HEK293 (cell line): ENCODE data around the gene TSEN2.

Experiments
- AEBP2 ChIP-seq: fragments of 450-650 bp; formaldehyde crosslinking; IDR thresholded peaks from 2 replicates; pipeline ENCODE4 v1.5.1; 2016; ENCODE audit warnings: missing biosample characterization, missing genetic modification characterization, borderline replicate concordance
- HIC1 ChIP-seq: fragments of 450-650 bp; formaldehyde crosslinking; IDR thresholded peaks from 2 replicates; pipeline ENCODE4 v1.5.1; 2016; ENCODE audit warnings: missing biosample characterization, missing genetic modification characterization
- KLF9 ChIP-seq: fragments of 450-650 bp; formaldehyde crosslinking; IDR thresholded peaks from 2 replicates; pipeline ENCODE4 v1.5.1; 2016; ENCODE audit warnings: missing biosample characterization, missing genetic modification characterization, low read depth
- MEIS1 ChIP-seq: sonication (generic); formaldehyde crosslinking; IDR thresholded peaks from 2 replicates; pipeline ENCODE4 v1.8.1; 2022; ENCODE audit warnings: missing genetic modification reagents, mild to moderate bottlenecking, borderline replicate concordance
- MYNN ChIP-seq: fragments of 450-650 bp; formaldehyde crosslinking; IDR thresholded peaks from 2 replicates; pipeline ENCODE4 v1.5.1; 2016; ENCODE audit warnings: missing biosample characterization, missing genetic modification characterization, borderline replicate concordance
- MZF1 ChIP-seq: fragments of 450-650 bp; formaldehyde crosslinking; IDR thresholded peaks from 2 replicates; pipeline ENCODE4 v1.5.1; 2017; ENCODE audit warnings: missing biosample characterization, missing genetic modification characterization, borderline replicate concordance
- PATZ1 ChIP-seq: fragments of 450-650 bp; formaldehyde crosslinking; IDR thresholded peaks from 2 replicates; pipeline ENCODE4 v1.5.1; 2016; ENCODE audit warnings: missing biosample characterization, missing genetic modification characterization
- REPIN1 ChIP-seq: fragments of 450-650 bp; formaldehyde crosslinking; IDR thresholded peaks from 2 replicates; pipeline ENCODE4 v1.5.1; 2017; ENCODE audit warnings: missing biosample characterization, missing genetic modification characterization, low read depth
- SCRT2 ChIP-seq: fragments of 450-650 bp; formaldehyde crosslinking; IDR thresholded peaks from 2 replicates; pipeline ENCODE4 v1.5.1; 2016; ENCODE audit warnings: missing biosample characterization, missing genetic modification characterization
- SP7 ChIP-seq: fragments of 450-650 bp; formaldehyde crosslinking; IDR thresholded peaks from 2 replicates; pipeline ENCODE4 v1.5.1; 2016; ENCODE audit warnings: missing biosample characterization, missing genetic modification characterization
- ZBTB48 ChIP-seq: fragments of 450-650 bp; formaldehyde crosslinking; IDR thresholded peaks from 2 replicates; pipeline ENCODE4 v1.5.1; 2016; ENCODE audit warnings: missing biosample characterization, missing genetic modification characterization
- ZFP37 ChIP-seq: fragments of 450-650 bp; formaldehyde crosslinking; IDR thresholded peaks from 2 replicates; pipeline ENCODE4 v1.5.1; 2016; ENCODE audit warnings: missing biosample characterization, missing genetic modification characterization
- ZNF121 ChIP-seq: fragments of 450-650 bp; formaldehyde crosslinking; IDR thresholded peaks from 2 replicates; pipeline ENCODE4 v1.5.1; 2016; ENCODE audit warnings: missing biosample characterization, missing genetic modification characterization
- ZNF140 ChIP-seq: fragments of 450-650 bp; formaldehyde crosslinking; IDR thresholded peaks from 2 replicates; pipeline ENCODE4 v1.5.1; 2016; ENCODE audit warnings: missing biosample characterization, missing genetic modification characterization
- ZNF184 ChIP-seq: fragments of 450-650 bp; IDR thresholded peaks from 2 replicates; pipeline ENCODE4 v1.5.1; 2018; ENCODE audit warnings: missing biosample characterization, mild to moderate bottlenecking, missing genetic modification characterization
- ZNF214 ChIP-seq: fragments of 450-650 bp; formaldehyde crosslinking; IDR thresholded peaks from 2 replicates; pipeline ENCODE4 v1.5.1; 2017; ENCODE audit warnings: missing biosample characterization, mild to moderate bottlenecking, missing genetic modification characterization, borderline replicate concordance
- ZNF221 ChIP-seq: fragments of 450-650 bp; formaldehyde crosslinking; IDR thresholded peaks from 2 replicates; pipeline ENCODE4 v1.5.1; 2017; ENCODE audit warnings: missing biosample characterization, missing genetic modification characterization, borderline replicate concordance
- ZNF311 ChIP-seq: fragments of 450-650 bp; formaldehyde crosslinking; IDR thresholded peaks from 2 replicates; pipeline ENCODE4 v1.5.1; 2017; ENCODE audit warnings: missing biosample characterization, missing genetic modification characterization, borderline replicate concordance
- ZNF362 ChIP-seq: fragments of 450-650 bp; formaldehyde crosslinking; IDR thresholded peaks from 2 replicates; pipeline ENCODE4 v1.5.1; 2016; ENCODE audit warnings: missing biosample characterization, missing genetic modification characterization
- ZNF398 ChIP-seq: fragments of 450-650 bp; formaldehyde crosslinking; IDR thresholded peaks from 2 replicates; pipeline ENCODE4 v1.5.1; 2017; ENCODE audit warnings: missing biosample characterization, missing genetic modification characterization
- ZNF530 ChIP-seq: fragments of 450-650 bp; formaldehyde crosslinking; IDR thresholded peaks from 2 replicates; pipeline ENCODE4 v1.5.1; 2016; ENCODE audit warnings: low read depth, missing biosample characterization, missing genetic modification characterization
- ZNF585B ChIP-seq: fragments of 450-650 bp; formaldehyde crosslinking; IDR thresholded peaks from 2 replicates; pipeline ENCODE4 v1.5.1; 2016; ENCODE audit warnings: missing biosample characterization, missing genetic modification characterization
- ZNF596 ChIP-seq: fragments of 450-650 bp; IDR thresholded peaks from 2 replicates; pipeline ENCODE4 v1.5.0; 2018; ENCODE audit warnings: missing biosample characterization, mild to moderate bottlenecking, missing genetic modification characterization, moderate library complexity
- ZNF639 ChIP-seq: fragments of 450-650 bp; formaldehyde crosslinking; IDR thresholded peaks from 2 replicates; pipeline ENCODE4 v1.5.1; 2016; ENCODE audit warnings: missing biosample characterization, missing genetic modification characterization
- ZNF776 ChIP-seq: fragments of 450-650 bp; formaldehyde crosslinking; IDR thresholded peaks from 2 replicates; pipeline ENCODE4 v1.5.0; 2017; ENCODE audit warnings: missing biosample characterization, missing genetic modification characterization, borderline replicate concordance
- ZNF791 ChIP-seq: fragments of 450-650 bp; formaldehyde crosslinking; IDR thresholded peaks from 2 replicates; pipeline ENCODE4 v1.5.1; 2016; ENCODE audit warnings: missing biosample characterization, missing genetic modification characterization
- ZSCAN23 ChIP-seq: fragments of 450-650 bp; formaldehyde crosslinking; IDR thresholded peaks from 2 replicates; pipeline ENCODE4 v1.5.1; 2016; ENCODE audit warnings: missing biosample characterization, missing genetic modification characterization
- ZSCAN5A ChIP-seq: fragments of 450-650 bp; formaldehyde crosslinking; IDR thresholded peaks from 2 replicates; pipeline ENCODE4 v1.5.1; 2016; ENCODE audit warnings: missing biosample characterization, missing genetic modification characterization

TSEN2 gene

GRCh38 chr3:12442654-12443501, 41.4 kb upstream of the TSEN2 start (continued):
- TF ChIP-seq ZNF398, result peak; percentile 69
- no peak for TF ChIP-seq ZFP37 (tag by site-specific recombination)
- no peak for TF ChIP-seq ZBTB48 (tag by site-specific recombination)
- no peak for TF ChIP-seq ZNF362 (tag by site-specific recombination)
- TF ChIP-seq KLF9, result no peak
- TF ChIP-seq MEIS1 (CRISPR knock-in tag), result no peak
- no peak for TF ChIP-seq ZNF596
- TF ChIP-seq ZNF585B (tag by site-specific recombination), result no peak
- TF ChIP-seq ZNF776 (tag by site-specific recombination), result no peak
- TF ChIP-seq AEBP2, result no peak
- no peak for TF ChIP-seq ZNF221 (tag by site-specific recombination)
- TF ChIP-seq ZNF214 (tag by site-specific recombination), result no peak
- no peak for TF ChIP-seq ZNF639
- TF ChIP-seq ZNF184 (tag by site-specific recombination), result no peak
- TF ChIP-seq MYNN, result no peak
- no peak for TF ChIP-seq REPIN1
- TF ChIP-seq ZNF311 (tag by site-specific recombination), result no peak
- TF ChIP-seq HIC1, result no peak
- TF ChIP-seq ZNF121, result no peak
- TF ChIP-seq ZNF530, result no peak
- TF ChIP-seq ZNF791 (tag by site-specific recombination), result no peak
- peak; percentile 66 for TF ChIP-seq SP7 (tag by site-specific recombination)
- no peak for TF ChIP-seq ZSCAN23
- TF ChIP-seq MZF1, result 0 out of 2 replicates have a peak, but pooled peaks have one; percentile 24
- no peak for TF ChIP-seq ZNF140 (tag by site-specific recombination)
- TF ChIP-seq ZSCAN5A (tag by site-specific recombination), result no peak
- no peak for TF ChIP-seq SCRT2 (tag by site-specific recombination)
- no peak for TF ChIP-seq PATZ1 (tag by site-specific recombination)
